PC-3 (cell line): ENCODE measurements around the gene TPSG1. TPM values are rescaled to one million over a fixed set of nuclear protein-coding genes. Genes with fewer than 3 reads are reported as not detected.
"Not testable (repeated sequence)": the region's sequence is repeated elsewhere in the genome, so short reads cannot be mapped to it uniquely, and the experiment has no call there.

Source experiments
- ATAC-seq: fragments of 200-7000 bp; cut with Tn5 transposase; 2 replicates; pipeline ENCODE4 v1.9.1; 2020; ENCODE audit warnings: mild to moderate bottlenecking, moderate library complexity
- BruUV-seq: library from RNA; stranded (reverse); fragments of 400-500 nt; replicated peaks from 2 replicates; lab custom pipeline; 2021; lab: Mats Ljungman, UMichigan
- CTCF ChIA-PET: fragments of 300-600 bp; sonication (Branson Sonifier 250); formaldehyde crosslinking; loops from one replicate; lab custom pipeline; 2022; ENCODE audit warnings: antibody characterized with exemption; lab: Charles Lee
- POLR2A ChIA-PET: fragments of 300-600 bp; sonication (Branson Sonifier 250); formaldehyde crosslinking; loops from one replicate; lab custom pipeline; 2022; ENCODE audit warnings: antibody characterized with exemption; ENCODE audit not compliant: unreplicated experiment; lab: Charles Lee
- DNase-seq: peaks from one replicate; pipeline ENCODE4 v3.0.0-alpha.2; 2015
- H2AFZ ChIP-seq: fragments of 300-600 bp; sonication (generic); 2 replicates; pipeline ENCODE4 v1.6.0; 2016; ENCODE audit warnings: antibody characterized with exemption, low read length
- H3F3A ChIP-seq: fragments of 300-600 bp; sonication (generic); one replicate; pipeline ENCODE4 v1.6.0; 2017; ENCODE audit warnings: antibody characterized with exemption, low read length, control low read depth, mild to moderate bottlenecking; ENCODE audit not compliant: unreplicated experiment
- H3K27ac ChIP-seq: fragments of 300-600 bp; sonication (generic); 2 replicates; pipeline ENCODE4 v1.5.1; 2016; ENCODE audit warnings: mild to moderate bottlenecking, low read length
- H3K27me3 ChIP-seq: fragments of 300-600 bp; sonication (generic); 2 replicates; pipeline ENCODE4 v1.6.1; 2016; ENCODE audit warnings: low read length, mixed read lengths
- H3K36me3 ChIP-seq: fragments of 300-600 bp; sonication (generic); 2 replicates; pipeline ENCODE4 v1.6.1; 2016; ENCODE audit warnings: low read depth, mixed run types, low read length, mixed read lengths
- H3K4me1 ChIP-seq: fragments of 300-600 bp; sonication (generic); 2 replicates; pipeline ENCODE4 v1.5.1; 2016; ENCODE audit warnings: low read length; ENCODE audit not compliant: insufficient read depth
- H3K4me2 ChIP-seq: fragments of 300-600 bp; sonication (generic); 2 replicates; pipeline ENCODE4 v1.6.0; 2016; ENCODE audit warnings: low read length
- H3K4me3 ChIP-seq: fragments of 300-600 bp; sonication (generic); 2 replicates; pipeline ENCODE4 v1.5.1; 2016; ENCODE audit warnings: mild to moderate bottlenecking, low read length, mixed read lengths
- H3K79me2 ChIP-seq: fragments of 300-600 bp; sonication (generic); 2 replicates; pipeline ENCODE4 v1.6.1; 2017; ENCODE audit warnings: low read length, mixed read lengths
- H3K9ac ChIP-seq: fragments of 300-600 bp; sonication (generic); 2 replicates; pipeline ENCODE4 v1.6.0; 2016; ENCODE audit warnings: mild to moderate bottlenecking, low read length
- H3K9me2 ChIP-seq: fragments of 300-600 bp; sonication (generic); replicated peaks from 2 replicates; pipeline ENCODE4 v1.6.1; 2016; ENCODE audit warnings: mixed run types, low read length, mixed read lengths
- H3K9me3 ChIP-seq: fragments of 300-600 bp; sonication (generic); 2 replicates; pipeline ENCODE4 v1.6.1; 2016; ENCODE audit warnings: low read length, mixed read lengths
- H4K20me1 ChIP-seq: fragments of 300-600 bp; sonication (generic); 2 replicates; pipeline ENCODE4 v1.6.1; 2016; ENCODE audit warnings: low read length, mixed read lengths
- EZH2 ChIP-seq: fragments of 300-600 bp; sonication (generic); IDR thresholded peaks from one replicate; pipeline ENCODE4 v1.6.1; 2017; ENCODE audit warnings: antibody characterized with exemption, mild to moderate bottlenecking, low read length; ENCODE audit not compliant: unreplicated experiment
- EZH2phosphoT487 ChIP-seq: fragments of 300-600 bp; sonication (generic); IDR thresholded peaks from 2 replicates; pipeline ENCODE4 v1.6.1; 2018; ENCODE audit warnings: mild to moderate bottlenecking, antibody characterized with exemption, low read length, borderline replicate concordance
- intact Hi-C: fragments of 100-400 bp; cut with micrococcal nuclease; formaldehyde crosslinking; loops from 2 replicates; pipeline ENCODE4 v1.9.0; 2023
- total RNA-seq: library from RNA; depleted of rRNA; stranded (reverse); fragments of >200 nt; gene quantifications from 2 replicates; pipeline ENCODE4 v1.2.3, GENCODE V29; 2014
- TF ChIP-seq, protein P1 (sequence below): fragments of 300-600 bp; sonication (generic); conservative IDR thresholded peaks from 2 replicates; pipeline ENCODE4 v1.5.1; 2017; ENCODE audit warnings: antibody characterized with exemption, low read depth, mild to moderate bottlenecking, low read length

TPSG1 gene
- total RNA-seq, 1 experiment from 2014 or later: not detected

DNA sequence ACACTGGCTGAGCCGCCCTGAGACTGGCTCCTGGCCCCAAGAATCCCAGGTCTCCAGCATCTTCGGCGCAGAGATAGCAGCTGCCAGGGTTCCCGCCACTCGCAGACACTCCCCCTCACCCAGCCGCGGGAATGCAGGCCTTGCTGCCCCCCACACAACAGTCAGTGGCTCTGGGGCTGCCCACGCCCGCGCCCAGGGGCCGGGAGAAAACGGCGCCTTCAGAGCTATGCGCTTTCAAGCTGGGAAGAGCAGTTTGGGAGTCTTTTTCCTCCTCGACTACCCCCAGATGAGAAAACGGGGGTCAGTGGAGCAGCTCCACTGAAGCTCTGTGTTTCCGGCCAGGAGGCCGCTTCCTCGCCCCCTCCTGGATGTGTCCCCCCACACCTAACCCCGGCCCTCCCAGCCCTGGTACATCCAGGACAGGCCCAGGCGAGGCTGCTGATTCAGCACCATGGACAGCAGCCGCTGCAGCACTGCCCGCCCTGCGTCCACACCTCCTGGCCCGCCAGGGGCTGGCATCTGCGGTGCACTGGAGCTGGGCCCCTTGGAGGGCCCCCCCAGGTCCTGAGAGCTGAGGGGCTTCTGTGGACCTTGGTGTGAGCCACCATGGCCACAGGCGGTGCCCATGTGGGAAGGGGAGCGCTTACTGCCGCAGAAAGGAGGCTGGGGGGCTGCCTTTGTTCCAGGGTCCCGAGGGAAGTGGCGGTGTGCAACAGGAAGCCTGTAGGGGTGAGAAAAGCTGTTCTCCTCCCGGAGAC, 36.5 kb downstream of the TPSG1 start:
- H3K9me3 ChIP-seq: no peaks in the 10 kb centered on the region
- no peaks in the 10 kb centered on the region for H3K79me2 ChIP-seq
- ChIA-PET POLR2A (no interaction called here), CTCF (no interaction called here)
- no peaks in the 10 kb centered on the region for H3F3A ChIP-seq
- DNase-seq (peak; percentile 35), ATAC-seq (peak; percentile 59; the same call in 1 of the 2 replicates)
- H3K4me2 ChIP-seq: no peak overlapping the region
- no peaks in the 10 kb centered on the region for H3K4me1 ChIP-seq
- H4K20me1 ChIP-seq: no peaks in the 10 kb centered on the region
- H3K9ac ChIP-seq: no peak overlapping the region
- TF ChIP-seq EZH2phosphoT487 (no peak), EZH2 (no peak)
- TF ChIP-seq, protein P1, sequence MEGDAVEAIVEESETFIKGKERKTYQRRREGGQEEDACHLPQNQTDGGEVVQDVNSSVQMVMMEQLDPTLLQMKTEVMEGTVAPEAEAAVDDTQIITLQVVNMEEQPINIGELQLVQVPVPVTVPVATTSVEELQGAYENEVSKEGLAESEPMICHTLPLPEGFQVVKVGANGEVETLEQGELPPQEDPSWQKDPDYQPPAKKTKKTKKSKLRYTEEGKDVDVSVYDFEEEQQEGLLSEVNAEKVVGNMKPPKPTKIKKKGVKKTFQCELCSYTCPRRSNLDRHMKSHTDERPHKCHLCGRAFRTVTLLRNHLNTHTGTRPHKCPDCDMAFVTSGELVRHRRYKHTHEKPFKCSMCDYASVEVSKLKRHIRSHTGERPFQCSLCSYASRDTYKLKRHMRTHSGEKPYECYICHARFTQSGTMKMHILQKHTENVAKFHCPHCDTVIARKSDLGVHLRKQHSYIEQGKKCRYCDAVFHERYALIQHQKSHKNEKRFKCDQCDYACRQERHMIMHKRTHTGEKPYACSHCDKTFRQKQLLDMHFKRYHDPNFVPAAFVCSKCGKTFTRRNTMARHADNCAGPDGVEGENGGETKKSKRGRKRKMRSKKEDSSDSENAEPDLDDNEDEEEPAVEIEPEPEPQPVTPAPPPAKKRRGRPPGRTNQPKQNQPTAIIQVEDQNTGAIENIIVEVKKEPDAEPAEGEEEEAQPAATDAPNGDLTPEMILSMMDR: no peak
- H3K36me3 ChIP-seq: no peaks in the 10 kb centered on the region
- no peaks in the 10 kb centered on the region for H3K27me3 ChIP-seq
- H2AFZ ChIP-seq: no peak overlapping the region
- no peak overlapping the region for H3K27ac ChIP-seq
- H3K4me3 ChIP-seq: no peak overlapping the region
- H3K9me2 ChIP-seq: no peaks in the 10 kb centered on the region
- intact Hi-C loops: no loop called here
- no TSS peak for BruUV-seq

DNA sequence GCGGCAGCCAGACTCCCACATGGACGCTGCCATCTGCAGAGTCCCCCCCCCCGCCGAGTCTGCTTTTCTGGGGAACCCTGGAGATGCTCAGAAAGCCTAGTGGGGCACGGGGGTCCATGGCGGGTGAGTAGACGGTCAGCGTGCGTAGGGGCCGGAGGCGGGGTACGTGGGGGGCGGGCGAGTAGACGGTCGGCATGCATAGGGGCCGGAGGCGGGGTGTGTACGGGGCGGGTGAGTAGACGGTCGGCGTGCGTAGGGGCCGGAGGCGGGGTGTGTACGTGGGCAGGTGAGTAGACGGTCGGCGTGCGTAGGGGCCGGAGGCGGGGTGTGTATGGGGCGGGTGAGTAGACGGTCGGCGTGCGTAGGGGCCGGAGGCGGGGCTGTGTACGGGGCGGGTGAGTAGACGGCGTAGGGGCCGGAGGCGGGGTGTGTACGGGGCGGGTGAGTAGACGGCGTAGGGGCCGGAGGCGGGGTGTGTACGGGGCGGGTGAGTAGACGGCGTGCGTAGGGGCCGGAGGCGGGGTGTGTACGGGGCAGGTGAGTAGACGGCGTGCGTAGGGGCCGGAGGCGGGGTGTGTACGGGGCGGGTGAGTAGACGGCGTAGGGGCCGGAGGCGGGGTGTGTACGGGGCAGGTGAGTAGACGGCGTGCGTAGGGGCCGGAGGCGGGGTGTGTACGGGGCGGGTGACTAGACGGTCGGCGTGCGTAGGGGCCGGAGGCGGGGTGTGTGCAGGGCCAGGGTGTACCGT, 39.4 kb downstream of the TPSG1 start:
- H4K20me1 ChIP-seq, H3K27ac ChIP-seq, CTCF ChIA-PET, H2AFZ ChIP-seq, H3K9me3 ChIP-seq, POLR2A ChIA-PET, H3K9ac ChIP-seq, DNase-seq, ATAC-seq, H3K4me3 ChIP-seq, H3K36me3 ChIP-seq, H3K9me2 ChIP-seq, BruUV-seq, intact Hi-C loops, H3K27me3 ChIP-seq, H3K4me2 ChIP-seq, H3K79me2 ChIP-seq, H3F3A ChIP-seq: not testable (repeated sequence)
- peaks cover 10% of the 10 kb centered on the region for H3K4me1 ChIP-seq

GRCh38 chr16:1184980-1185379, 40.1 kb downstream of the TPSG1 start:
- Histone ChIP-seq H3K79me2 (no peaks in the 10 kb centered on the region), H2AFZ (no peak overlapping the region), H3K4me2 (no peak overlapping the region), H3K9ac (no peak overlapping the region), H3K27me3 (no peaks in the 10 kb centered on the region), H3F3A (no peaks in the 10 kb centered on the region), H3K9me2 (no peaks in the 10 kb centered on the region), H3K36me3 (no peaks in the 10 kb centered on the region), H3K4me1 (peaks cover 10% of the 10 kb centered on the region), H3K4me3 (no peak overlapping the region), H3K27ac (no peak overlapping the region), H4K20me1 (no peaks in the 10 kb centered on the region), H3K9me3 (no peaks in the 10 kb centered on the region)
- POLR2A ChIA-PET: no interaction called here
- no peak for ATAC-seq
- TF ChIP-seq, protein P1: no peak
- no peak for TF ChIP-seq EZH2phosphoT487
- TF ChIP-seq EZH2: no peak
- no peak for DNase-seq
- CTCF ChIA-PET: no interaction called here
- BruUV-seq: no TSS peak
- intact Hi-C loops: no loop called here
